ENCODE data around the gene PIGM.

Gene PIGM

GRCh38 chr1:160045653-160046052 lies 13.9 kb upstream of the PIGM start:
- no peak for TF ChIP-seq CTCF (IDR thresholded peaks at IDR 0.05)

GRCh38 chr1:160043543-160043942 lies 11.8 kb upstream of the PIGM start:
- no peak for TF ChIP-seq CTCF (IDR thresholded peaks at IDR 0.05)

- no peak for TF ChIP-seq CTCF (IDR thresholded peaks at IDR 0.05)
Measured at GRCh38 chr1:160040476-160040875, 8.7 kb upstream of the PIGM start.

- no peak for TF ChIP-seq CTCF (IDR thresholded peaks at IDR 0.05)
Measured at GRCh38 chr1:160032165-160032820, 503 bp upstream of the PIGM start.

GRCh38 chr1:160030657-160031364 lies 979 bp downstream of the PIGM start:
- no peak for TF ChIP-seq CTCF (IDR thresholded peaks at IDR 0.05)

- no peak for TF ChIP-seq CTCF (IDR thresholded peaks at IDR 0.05)
Measured at GRCh38 chr1:160028426-160028825, 3.4 kb downstream of the PIGM start.

- TF ChIP-seq CTCF (IDR thresholded peaks at IDR 0.05) = no peak
Measured at GRCh38 chr1:160025314-160025713, 6.5 kb downstream of the PIGM start.

Measured in LNCAP (cell line).